ENCODE data around the gene MYOZ2. TPM values are rescaled to one million over a fixed set of nuclear protein-coding genes. Genes with fewer than 3 reads are reported as not detected.

Gene MYOZ2
- total and polyA plus RNA-seq, 12 donors = 0.06 to 0.80 (median 0.22) TPM; not detected in 4

DNA sequence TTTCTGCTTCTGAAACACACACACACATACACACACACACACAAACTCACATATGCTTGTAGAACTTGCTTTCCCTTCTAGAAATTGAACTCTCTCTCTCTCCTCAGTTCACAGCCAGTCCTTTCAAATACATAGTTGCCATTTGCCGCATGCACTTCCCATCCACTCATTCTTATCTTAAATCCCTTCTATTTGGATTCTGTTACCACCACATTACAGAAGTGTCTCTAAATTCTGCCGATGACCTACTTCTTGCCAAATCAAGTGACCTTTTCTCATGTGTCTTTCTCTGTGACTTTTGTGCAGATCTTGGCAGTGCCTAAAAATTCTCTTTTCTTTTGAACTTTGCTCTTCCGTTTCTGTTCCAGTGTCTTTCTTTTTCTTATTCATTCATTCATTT is 7.5 kb upstream of the MYOZ2 start:
- intact Hi-C loops (cut with DNase I) = no loop called here
- Histone ChIP-seq H3K36me3 (replicated peaks in 1 of 2) (no peaks in the 10 kb centered on the region), H3K4me3 (no peak overlapping the region), H3K27ac (no peak overlapping the region), H3K4me1 (replicated peaks in 1 of 2) (peaks cover 0 to 4% of the 10 kb centered on the region in 2 donors), H3K27me3 (no peaks in the 10 kb centered on the region), H3K9me3 (replicated peaks in 1 of 3) (no peaks in the 10 kb centered on the region)
- no peak for DNase-seq
- TF ChIP-seq POLR2A (IDR thresholded peaks at IDR 0.05) = no peak
- TF ChIP-seq, protein P1, sequence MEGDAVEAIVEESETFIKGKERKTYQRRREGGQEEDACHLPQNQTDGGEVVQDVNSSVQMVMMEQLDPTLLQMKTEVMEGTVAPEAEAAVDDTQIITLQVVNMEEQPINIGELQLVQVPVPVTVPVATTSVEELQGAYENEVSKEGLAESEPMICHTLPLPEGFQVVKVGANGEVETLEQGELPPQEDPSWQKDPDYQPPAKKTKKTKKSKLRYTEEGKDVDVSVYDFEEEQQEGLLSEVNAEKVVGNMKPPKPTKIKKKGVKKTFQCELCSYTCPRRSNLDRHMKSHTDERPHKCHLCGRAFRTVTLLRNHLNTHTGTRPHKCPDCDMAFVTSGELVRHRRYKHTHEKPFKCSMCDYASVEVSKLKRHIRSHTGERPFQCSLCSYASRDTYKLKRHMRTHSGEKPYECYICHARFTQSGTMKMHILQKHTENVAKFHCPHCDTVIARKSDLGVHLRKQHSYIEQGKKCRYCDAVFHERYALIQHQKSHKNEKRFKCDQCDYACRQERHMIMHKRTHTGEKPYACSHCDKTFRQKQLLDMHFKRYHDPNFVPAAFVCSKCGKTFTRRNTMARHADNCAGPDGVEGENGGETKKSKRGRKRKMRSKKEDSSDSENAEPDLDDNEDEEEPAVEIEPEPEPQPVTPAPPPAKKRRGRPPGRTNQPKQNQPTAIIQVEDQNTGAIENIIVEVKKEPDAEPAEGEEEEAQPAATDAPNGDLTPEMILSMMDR (IDR thresholded peaks at IDR 0.05) = no peak
- WGBS, 4 donors = 52 to 78% (median 56%) methylated on average over 3 of the region's 3 CpGs

DNA sequence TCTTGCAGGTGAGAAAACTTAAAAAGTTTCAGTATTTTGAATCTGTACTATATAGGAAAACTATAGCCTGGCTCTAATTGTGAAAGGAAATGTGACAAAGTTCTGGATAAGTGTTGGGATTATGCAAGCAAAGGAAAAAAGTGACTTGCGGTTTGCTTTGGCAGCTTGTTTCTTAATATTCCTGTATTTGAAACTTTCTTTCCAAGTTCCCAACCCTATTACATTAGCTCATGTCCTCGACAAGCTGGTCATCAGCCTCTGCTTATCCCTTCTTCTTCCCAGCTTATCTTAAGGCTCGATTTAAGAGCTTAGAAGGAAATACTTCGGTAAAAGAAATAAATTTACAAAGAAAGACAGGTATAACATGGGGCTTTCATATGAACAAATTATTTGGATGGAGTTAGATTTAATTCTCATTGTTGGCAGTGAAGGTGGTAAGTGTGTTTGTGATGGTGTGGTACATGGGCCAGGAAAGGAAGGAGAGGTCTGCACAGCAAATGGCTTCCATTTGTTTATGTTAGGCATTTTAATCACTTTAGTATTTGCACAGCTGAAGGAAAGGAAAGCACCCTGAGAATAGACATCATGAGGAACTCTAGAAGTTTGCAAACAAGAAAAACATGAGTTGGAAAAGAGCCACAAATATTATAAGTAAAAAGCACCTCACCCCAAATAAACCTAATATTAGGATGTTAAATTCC is 5.1 kb upstream of the MYOZ2 start:
- no peaks in the 10 kb centered on the region for H3K27me3 ChIP-seq
- H3K36me3 ChIP-seq (replicated peaks in 1 of 2) = no peaks in the 10 kb centered on the region
- 60 to 72% (median 67%) methylated on average over 4 of the region's 4 CpGs for WGBS, 4 donors
- no peak overlapping the region for H3K4me3 ChIP-seq
- TF ChIP-seq, protein P1 (IDR thresholded peaks at IDR 0.05) = no peak
- no peak for TF ChIP-seq POLR2A (IDR thresholded peaks at IDR 0.05)
- intact Hi-C loops (cut with DNase I) = no loop called here
- no peaks in the 10 kb centered on the region for H3K9me3 ChIP-seq (replicated peaks in 1 of 3)
- no peak for DNase-seq
- H3K27ac ChIP-seq = peak overlapping the region in 1 of 5 donors; percentile 64
- peaks cover 0 to 4% of the 10 kb centered on the region in 2 donors for H3K4me1 ChIP-seq (replicated peaks in 1 of 2)

DNA sequence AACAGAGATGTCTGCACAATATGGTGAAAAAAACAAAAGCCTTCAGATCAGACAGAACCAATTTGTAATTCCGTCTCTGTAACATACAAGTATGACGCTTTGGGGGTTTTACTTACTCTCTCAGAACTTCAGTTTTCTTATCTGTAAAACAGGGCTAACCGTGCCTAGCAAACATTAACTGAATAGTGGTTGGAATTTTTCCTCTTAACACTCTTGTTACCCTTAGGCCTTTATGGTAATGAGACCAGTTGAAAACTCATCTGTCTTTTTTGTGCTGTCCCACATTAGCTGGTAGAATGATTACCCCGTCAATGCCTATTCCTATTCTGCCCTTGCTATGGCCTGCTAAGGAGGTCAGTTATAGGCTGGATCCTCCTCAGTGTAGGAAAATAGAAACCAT is 4.5 kb upstream of the MYOZ2 start:
- Histone ChIP-seq H3K4me1 (replicated peaks in 1 of 2) (peaks cover 0 to 4% of the 10 kb centered on the region in 2 donors), H3K4me3 (no peak overlapping the region), H3K36me3 (replicated peaks in 1 of 2) (no peaks in the 10 kb centered on the region), H3K27me3 (no peaks in the 10 kb centered on the region), H3K27ac (peak overlapping the region in 1 of 5 donors; percentile 19), H3K9me3 (replicated peaks in 1 of 3) (no peaks in the 10 kb centered on the region)
- DNase-seq = no peak
- TF ChIP-seq, protein P1 (IDR thresholded peaks at IDR 0.05) = no peak
- no peak for TF ChIP-seq POLR2A (IDR thresholded peaks at IDR 0.05)
- 79 to 85% (median 83%) methylated on average over 4 of the region's 4 CpGs for WGBS, 4 donors
- intact Hi-C loops (cut with DNase I) = no loop called here

DNA sequence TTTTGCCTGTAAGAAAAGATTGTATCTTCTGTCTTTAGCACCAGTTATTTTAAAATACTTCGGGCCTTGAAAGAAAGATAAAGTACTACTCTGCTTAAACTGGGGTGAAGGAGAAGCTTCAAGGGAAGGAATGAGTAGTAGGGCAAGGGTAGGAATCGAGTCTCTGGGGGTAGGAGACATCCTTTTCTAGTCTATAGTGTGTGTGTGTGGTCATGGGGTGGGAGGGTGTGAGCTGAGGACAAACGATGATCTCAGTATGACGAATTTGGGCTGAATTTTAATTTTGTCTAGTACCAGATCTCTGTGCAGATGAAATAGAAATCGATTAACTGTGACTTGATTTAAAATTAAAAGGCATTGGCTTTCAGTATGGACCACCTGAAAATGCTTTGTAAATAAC is 3.3 kb upstream of the MYOZ2 start:
- intact Hi-C loops (cut with DNase I) = no loop called here

More for the DNA sequence above, 3.3 kb upstream of the MYOZ2 start:
- Histone ChIP-seq H3K27me3 (no peaks in the 10 kb centered on the region), H3K4me1 (replicated peaks in 1 of 2) (peaks cover 0 to 4% of the 10 kb centered on the region in 2 donors), H3K27ac (no peak overlapping the region), H3K36me3 (replicated peaks in 1 of 2) (no peaks in the 10 kb centered on the region), H3K4me3 (no peak overlapping the region), H3K9me3 (replicated peaks in 1 of 3) (no peaks in the 10 kb centered on the region)
- DNase-seq = no peak
- TF ChIP-seq, protein P1 (IDR thresholded peaks at IDR 0.05) = no peak
- 66 to 85% (median 75%) methylated on average over 5 of the region's 5 CpGs for WGBS, 4 donors
